ENCODE data around the gene ARHGEF40.

Gene ARHGEF40

DNA sequence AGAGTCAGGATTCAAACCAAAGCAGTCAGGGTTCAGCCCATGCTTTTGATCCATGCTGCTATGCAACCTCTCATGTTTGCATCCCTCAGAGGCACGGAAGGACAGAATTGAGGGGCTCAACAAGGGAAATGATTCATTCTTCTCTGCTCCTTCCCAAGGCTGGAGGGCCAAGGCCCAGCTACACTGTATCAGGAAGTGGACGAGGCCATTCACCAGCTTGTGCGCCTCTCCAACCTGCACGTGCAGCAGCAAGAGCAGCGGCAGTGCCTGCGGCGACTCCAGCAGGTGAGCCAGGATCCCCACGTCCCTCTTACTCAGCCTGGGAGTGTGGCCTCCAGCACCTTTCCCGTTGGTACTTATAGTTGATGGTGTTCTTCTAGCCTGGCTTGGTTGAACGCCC lies 8.6 kb downstream of the ARHGEF40 start:
- no peaks in the 10 kb centered on the region for H3K4me1 ChIP-seq (ENCODE audit: insufficient read depth, poor library complexity, severe bottlenecking)
- DNase-seq (ENCODE audit: low spot score) (no peak), ATAC-seq (ENCODE audit: low read depth) (no peak)
- H3K9me3 ChIP-seq (ENCODE audit: severe bottlenecking), result no peaks in the 10 kb centered on the region
- TF ChIP-seq, protein P1, sequence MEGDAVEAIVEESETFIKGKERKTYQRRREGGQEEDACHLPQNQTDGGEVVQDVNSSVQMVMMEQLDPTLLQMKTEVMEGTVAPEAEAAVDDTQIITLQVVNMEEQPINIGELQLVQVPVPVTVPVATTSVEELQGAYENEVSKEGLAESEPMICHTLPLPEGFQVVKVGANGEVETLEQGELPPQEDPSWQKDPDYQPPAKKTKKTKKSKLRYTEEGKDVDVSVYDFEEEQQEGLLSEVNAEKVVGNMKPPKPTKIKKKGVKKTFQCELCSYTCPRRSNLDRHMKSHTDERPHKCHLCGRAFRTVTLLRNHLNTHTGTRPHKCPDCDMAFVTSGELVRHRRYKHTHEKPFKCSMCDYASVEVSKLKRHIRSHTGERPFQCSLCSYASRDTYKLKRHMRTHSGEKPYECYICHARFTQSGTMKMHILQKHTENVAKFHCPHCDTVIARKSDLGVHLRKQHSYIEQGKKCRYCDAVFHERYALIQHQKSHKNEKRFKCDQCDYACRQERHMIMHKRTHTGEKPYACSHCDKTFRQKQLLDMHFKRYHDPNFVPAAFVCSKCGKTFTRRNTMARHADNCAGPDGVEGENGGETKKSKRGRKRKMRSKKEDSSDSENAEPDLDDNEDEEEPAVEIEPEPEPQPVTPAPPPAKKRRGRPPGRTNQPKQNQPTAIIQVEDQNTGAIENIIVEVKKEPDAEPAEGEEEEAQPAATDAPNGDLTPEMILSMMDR (IDR thresholded peaks at IDR 0.05; ENCODE audit: poor library complexity, severe bottlenecking), result no peak
- H3K27me3 ChIP-seq (ENCODE audit: insufficient read depth, poor library complexity, severe bottlenecking), result no peaks in the 10 kb centered on the region
- peaks cover 23% of the 10 kb centered on the region for H3K36me3 ChIP-seq (ENCODE audit: low read depth)
- no peak overlapping the region for H3K27ac ChIP-seq (ENCODE audit: poor library complexity, severe bottlenecking)
- H3K4me3 ChIP-seq (ENCODE audit: severe bottlenecking), result no peak overlapping the region

DNA sequence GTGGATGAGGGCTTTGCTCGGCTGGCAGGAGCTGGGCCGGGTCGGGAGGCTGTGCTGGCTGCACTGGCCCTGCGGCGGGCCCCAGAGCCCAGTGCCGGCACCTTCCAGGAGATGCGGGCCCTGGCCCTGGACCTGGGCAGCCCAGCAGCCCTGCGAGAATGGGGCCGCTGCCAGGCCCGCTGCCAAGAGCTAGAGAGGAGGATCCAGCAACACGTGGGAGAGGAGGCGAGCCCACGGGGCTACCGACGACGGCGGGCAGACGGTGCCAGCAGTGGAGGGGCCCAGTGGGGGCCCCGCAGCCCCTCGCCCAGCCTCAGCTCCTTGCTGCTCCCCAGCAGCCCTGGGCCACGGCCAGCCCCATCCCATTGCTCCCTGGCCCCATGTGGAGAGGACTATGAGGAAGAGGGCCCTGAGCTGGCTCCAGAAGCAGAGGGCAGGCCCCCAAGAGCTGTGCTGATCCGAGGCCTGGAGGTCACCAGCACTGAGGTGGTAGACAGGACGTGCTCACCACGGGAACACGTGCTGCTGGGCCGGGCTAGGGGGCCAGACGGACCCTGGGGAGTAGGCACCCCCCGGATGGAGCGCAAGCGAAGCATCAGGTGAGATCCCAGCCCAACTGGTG lies 11.5 kb downstream of the ARHGEF40 start:
- peaks cover 32% of the 10 kb centered on the region for H3K36me3 ChIP-seq (ENCODE audit: low read depth)

DNA sequence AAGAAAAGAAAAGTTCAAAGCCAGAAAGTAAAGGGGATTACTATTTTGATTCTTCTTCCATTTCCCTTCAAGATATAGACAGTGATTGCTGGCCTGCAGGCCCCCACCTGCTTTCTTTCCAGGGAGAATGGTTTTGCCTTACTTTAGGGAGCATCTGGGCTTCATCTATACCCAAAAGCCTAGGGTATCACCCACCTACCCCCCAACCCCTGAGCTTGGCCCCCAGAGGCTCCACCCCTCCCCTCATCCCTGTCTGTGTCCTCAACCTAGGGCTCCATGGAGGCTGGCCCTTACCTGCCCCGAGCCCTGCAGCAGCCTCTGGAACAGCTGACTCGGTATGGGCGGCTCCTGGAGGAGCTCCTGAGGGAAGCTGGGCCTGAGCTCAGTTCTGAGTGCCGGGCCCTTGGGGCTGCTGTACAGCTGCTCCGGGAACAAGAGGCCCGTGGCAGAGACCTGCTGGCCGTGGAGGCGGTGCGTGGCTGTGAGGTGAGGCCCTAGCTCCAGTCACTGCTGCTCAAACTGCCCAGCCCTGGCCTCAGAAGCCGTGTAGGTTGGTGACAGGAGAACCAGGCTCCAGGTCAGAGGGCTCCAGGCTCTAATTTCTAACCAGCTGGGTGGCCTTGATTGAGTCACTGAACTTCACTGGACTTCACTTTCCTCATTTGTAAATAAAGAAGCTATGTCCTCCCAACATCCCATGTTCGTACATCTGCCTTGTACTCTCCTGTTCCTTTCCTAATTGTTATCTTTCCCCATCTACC lies 13.6 kb downstream of the ARHGEF40 start:
- no peak overlapping the region for H3K4me3 ChIP-seq (ENCODE audit: severe bottlenecking)
- H3K27me3 ChIP-seq (ENCODE audit: insufficient read depth, poor library complexity, severe bottlenecking), result no peaks in the 10 kb centered on the region
- H3K27ac ChIP-seq (ENCODE audit: poor library complexity, severe bottlenecking), result no peak overlapping the region
- peaks cover 26% of the 10 kb centered on the region; the same call in 1 of the 2 replicates for H3K36me3 ChIP-seq (ENCODE audit: low read depth)
- DNase-seq (ENCODE audit: low spot score) (no peak), ATAC-seq (ENCODE audit: low read depth) (no peak)
- TF ChIP-seq, protein P1 (IDR thresholded peaks at IDR 0.05; ENCODE audit: poor library complexity, severe bottlenecking), result no peak
- no peaks in the 10 kb centered on the region for H3K9me3 ChIP-seq (ENCODE audit: severe bottlenecking)
- H3K4me1 ChIP-seq (ENCODE audit: insufficient read depth, poor library complexity, severe bottlenecking), result no peaks in the 10 kb centered on the region

More for the DNA sequence above, 11.5 kb downstream of the ARHGEF40 start:
- Histone ChIP-seq H3K4me1 (ENCODE audit: insufficient read depth, poor library complexity, severe bottlenecking) (no peaks in the 10 kb centered on the region), H3K4me3 (ENCODE audit: severe bottlenecking) (no peak overlapping the region), H3K27ac (ENCODE audit: poor library complexity, severe bottlenecking) (no peak overlapping the region), H3K9me3 (ENCODE audit: severe bottlenecking) (no peaks in the 10 kb centered on the region), H3K27me3 (ENCODE audit: insufficient read depth, poor library complexity, severe bottlenecking) (no peaks in the 10 kb centered on the region)
- DNase-seq (ENCODE audit: low spot score) (no peak), ATAC-seq (ENCODE audit: low read depth) (no peak)
- TF ChIP-seq, protein P1 (IDR thresholded peaks at IDR 0.05; ENCODE audit: poor library complexity, severe bottlenecking), result no peak

DNA sequence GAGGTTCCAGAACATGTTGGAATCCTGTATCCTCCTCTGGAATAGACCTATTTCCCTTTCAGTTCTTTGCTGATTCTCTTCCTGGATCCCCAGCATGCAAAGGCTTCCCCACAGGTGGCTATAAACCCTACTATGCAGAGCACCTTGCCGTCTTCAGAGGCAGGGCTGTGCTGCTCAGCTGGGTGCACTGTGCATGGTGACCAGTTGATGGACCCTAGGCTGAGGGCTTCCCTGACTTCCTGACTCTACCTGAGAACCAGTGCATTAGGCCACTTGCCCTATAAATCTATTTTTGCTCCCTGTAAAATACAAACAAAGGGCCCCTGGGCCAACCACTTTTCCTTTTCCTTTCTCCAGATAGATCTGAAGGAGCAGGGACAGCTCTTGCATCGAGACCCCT lies 14.3 kb downstream of the ARHGEF40 start:
- Histone ChIP-seq H3K36me3 (ENCODE audit: low read depth) (peaks cover 26% of the 10 kb centered on the region; the same call in 1 of the 2 replicates), H3K9me3 (ENCODE audit: severe bottlenecking) (no peaks in the 10 kb centered on the region), H3K27me3 (ENCODE audit: insufficient read depth, poor library complexity, severe bottlenecking) (no peaks in the 10 kb centered on the region), H3K27ac (ENCODE audit: poor library complexity, severe bottlenecking) (no peak overlapping the region), H3K4me3 (ENCODE audit: severe bottlenecking) (no peak overlapping the region), H3K4me1 (ENCODE audit: insufficient read depth, poor library complexity, severe bottlenecking) (no peaks in the 10 kb centered on the region)
- DNase-seq (ENCODE audit: low spot score), result no peak
- TF ChIP-seq, protein P1 (IDR thresholded peaks at IDR 0.05; ENCODE audit: poor library complexity, severe bottlenecking), result no peak
- no peak for ATAC-seq (ENCODE audit: low read depth)
